ENCODE measurements around the gene CELSR1.
"Not testable (repeated sequence)": the region's sequence is repeated elsewhere in the genome, so short reads cannot be mapped to it uniquely, and the experiment has no call there.

The CELSR1 gene

DNA sequence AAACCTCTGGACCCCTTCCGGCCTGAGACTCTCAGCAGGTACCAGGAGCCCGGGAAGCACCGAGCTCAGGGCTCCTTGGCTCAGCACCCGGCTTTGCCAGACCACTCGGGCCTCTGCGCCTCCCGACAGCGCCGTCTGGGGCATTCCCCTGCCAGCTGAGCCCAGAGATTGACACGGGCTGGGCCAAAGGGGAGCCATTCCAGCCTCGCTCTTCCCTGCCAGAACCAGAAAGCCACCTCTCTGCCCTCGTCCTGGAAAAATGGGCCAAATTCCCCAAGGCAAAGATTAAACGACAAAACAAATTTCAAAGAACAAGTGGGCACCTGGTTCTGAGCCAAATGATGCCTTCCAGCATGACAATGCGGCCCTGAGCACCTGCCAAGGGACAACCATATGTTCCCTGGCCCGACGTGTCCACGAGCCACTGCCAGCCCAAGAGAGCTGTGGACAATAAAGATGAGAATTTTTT lies 59.3 kb downstream of the CELSR1 start:
- no peak for DNase-seq

DNA sequence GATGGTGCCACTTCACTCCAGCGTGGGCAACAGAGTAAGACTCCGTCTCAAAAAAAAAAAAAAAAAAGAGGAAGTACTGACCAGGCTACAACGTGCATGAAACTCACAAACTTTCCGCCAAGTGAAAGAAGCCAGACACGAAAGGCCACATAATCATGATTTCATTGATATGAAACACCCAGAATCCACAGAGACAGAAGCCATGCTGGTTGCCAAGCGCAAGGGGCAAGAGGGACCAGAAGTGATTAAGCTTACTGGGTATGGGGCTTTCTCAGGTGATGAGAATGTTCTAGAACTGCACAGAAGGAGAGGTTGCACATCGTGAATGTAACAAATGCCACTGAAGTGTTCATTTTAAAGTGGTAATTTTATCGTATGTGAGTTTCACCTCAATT lies 60.9 kb downstream of the CELSR1 start:
- DNase-seq, result no peak

DNA sequence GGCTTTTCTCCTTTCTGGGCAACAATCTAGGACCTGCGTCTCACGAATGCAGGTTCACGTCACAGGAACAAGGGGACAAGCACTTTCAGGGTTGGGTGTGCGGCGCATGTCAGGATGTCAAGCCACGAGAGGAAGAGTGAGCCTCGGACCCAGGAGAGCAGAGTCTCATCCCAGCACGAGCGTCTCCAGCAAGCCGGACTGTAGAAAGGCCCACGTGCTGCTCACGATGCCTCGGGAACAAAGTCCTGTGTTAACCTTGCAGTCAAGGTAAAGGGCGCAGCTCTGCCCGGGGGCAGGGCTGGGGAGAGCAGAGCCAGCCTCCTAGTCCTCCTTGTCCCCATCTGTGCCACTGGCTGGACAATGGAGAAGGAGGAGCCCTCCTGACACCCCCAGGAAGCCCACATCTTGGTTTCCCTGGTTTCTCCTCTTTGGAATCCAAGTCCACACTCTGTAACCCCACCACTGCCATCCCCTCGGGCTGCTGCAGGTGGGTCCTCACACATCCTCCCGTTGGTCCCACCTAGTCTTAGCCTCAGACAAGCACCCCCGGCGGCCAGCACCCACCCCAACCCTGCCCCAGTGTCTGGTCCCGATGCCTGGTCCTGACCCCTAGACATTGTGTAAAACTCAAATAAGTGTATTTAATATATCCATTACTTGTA lies 63.4 kb downstream of the CELSR1 start:
- no peak for DNase-seq

DNA sequence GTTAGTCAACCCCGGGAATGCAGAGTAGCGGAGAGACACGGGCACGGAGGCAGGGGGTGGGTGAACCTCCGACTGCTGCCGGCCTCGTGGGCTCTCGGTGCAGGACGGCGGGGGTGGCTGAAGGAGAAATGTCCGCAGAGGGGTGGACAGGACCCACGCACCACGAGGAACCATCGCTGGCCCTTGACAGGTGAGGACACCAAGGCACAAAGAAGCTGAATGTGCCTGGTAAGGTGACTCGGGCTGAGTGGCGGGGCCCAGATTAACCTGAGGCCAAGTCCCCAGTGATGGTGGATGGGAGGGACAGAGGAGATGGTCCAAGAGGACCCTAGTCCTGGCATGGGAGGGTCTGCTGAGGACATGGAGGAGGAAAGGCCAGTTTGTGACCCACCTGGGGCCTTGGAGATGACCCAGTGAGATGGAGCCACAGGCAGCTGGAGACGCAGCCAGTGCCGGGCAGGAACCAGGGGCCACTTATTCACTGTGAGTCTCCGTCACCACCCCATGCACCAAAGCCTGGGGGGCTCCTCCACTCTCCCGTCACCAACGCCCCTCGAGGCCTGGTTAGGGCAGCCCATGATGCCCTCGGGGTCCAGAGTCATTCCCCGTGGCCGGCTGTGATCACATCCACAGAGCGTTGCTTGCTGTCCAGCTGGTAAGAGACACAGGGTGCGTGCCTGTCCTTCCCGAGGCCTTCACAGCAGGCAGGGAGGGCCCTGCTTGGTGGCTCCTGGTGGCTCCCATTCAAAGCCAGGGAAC lies 64.2 kb downstream of the CELSR1 start:
- no peak for DNase-seq

DNA sequence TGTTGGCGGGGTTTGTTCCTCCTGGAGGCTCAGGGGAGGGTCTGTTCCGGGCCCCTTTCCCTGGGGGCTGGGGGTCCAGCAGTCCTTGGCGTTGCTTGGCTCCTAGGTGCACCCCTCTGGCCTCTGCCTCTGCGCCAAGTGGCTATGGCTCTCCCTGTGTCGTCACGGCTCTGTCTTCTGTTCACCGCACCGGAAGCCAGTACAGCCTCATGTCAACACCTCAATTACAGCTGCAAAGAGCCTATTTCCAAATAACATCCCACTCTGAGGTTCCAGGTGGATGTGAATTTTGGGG lies 64.8 kb downstream of the CELSR1 start:
- DNase-seq, result no peak

DNA sequence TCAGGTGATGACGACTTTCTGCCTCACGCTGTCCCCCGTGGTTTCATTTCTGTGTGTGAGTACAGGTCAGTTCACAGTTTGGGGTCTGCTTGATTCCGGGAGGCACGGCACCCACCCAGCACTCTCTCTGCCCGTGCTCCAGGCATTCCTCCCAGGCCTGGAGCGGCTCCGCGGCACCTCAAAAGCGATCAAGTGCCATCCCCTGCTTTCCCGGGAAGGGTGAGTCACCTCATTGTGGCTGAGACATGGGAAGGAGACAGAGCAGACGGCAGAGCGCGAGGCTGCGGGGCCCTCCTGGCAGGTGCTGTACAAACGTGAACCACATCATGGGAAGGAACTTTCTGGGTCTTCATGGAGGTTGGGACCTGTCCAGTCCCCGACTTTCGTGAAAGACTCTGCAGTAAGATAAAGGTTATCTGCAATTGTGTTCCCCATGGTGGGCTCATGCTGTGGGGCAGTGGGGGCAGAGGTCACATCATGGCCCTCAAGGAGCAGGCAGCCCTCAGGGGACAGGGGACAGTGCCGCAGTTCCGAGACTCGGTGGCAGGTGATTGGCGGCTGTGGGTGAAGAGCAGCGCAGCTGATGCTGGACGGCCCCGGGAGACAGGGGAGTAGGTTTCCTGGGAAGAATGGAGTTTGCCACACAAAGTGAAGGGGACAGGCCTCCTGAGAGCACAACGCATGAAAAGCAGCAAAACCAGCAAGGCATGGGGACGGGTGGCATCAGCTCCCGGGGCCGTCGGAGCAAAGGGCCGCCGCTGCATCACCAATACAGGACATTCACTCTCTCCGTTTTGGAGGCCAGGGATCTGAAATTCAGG lies 65.3 kb downstream of the CELSR1 start:
- DNase-seq, result no peak

DNA sequence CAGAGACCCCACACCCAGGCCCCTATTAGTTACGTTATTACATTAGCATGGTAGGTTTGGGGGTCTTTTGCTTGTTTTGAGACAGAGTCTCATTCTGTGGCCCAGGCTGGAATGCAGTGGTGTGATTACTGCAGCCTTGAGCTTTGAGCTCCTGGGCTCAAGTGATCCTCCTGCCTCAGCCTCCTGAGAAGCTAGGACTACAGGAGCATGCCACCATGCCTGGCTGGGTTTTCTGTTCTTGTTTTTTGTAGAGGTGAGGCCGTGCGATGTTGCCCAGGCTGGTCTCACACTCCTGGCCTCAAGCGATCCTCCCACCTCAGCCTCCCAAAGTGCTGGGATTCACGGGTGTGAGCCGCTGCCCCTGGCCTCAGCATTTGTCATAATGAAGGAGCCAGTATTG lies 66.1 kb downstream of the CELSR1 start:
- DNase-seq, result not testable (repeated sequence)

DNA sequence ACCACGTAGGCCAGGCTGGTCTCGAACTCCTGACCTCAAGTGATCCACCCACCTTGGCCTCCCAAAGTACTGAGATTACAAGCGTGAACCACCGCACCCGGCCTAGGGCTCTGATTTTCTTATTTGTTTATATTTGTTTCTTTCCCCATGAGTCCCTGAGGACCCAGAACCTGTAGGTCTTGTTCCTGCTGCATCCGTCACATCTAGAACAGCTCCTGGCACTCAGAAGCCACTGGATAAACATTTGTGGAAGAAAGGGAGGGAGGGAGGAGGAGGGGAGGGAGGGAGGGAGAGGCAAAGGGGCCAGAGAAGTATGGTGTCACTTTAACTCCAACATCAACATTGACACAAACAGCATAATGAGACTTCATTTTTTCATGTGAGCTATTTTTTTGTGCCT lies 67.7 kb downstream of the CELSR1 start:
- peak; percentile 31 for DNase-seq

DNA sequence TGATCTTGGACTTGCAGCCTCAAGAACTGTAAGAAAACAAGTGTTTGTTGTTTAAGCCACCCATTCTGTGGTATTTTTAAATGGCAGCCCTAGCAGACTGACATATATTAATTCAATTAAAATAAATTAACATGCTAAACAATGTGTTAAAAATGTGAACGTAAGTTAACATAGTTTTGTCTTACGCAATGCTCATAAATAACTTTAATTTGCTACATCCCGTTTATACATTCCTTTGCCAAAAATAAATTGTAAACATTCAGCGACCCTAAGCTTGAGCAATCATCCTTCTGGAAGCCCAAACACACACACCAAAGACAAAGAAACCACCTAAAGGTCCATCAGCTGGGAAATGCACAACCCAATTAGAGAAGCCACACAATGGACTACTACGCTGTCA lies 70.4 kb downstream of the CELSR1 start:
- no peak for DNase-seq

DNA sequence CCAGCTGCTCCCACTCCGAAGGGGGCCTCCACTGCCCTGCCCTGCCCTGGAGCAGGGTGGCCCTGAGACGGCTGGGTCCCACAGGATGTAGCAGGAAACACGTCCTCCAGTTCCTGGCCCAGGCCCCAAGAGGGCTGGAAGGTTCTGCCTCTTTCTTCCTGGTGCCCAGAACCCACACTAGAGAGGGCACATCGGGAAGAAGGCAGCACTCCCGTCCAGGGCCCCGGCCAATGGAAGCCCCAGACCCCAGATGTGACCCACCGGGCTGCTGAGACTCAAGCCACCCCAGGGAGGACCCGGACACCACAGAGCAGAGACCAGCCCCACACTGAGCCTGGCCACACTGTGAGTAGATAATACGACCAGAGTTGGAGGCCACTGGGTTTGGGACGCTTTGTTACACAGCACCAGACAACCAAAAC lies 71.2 kb downstream of the CELSR1 start:
- DNase-seq, result no peak

DNA sequence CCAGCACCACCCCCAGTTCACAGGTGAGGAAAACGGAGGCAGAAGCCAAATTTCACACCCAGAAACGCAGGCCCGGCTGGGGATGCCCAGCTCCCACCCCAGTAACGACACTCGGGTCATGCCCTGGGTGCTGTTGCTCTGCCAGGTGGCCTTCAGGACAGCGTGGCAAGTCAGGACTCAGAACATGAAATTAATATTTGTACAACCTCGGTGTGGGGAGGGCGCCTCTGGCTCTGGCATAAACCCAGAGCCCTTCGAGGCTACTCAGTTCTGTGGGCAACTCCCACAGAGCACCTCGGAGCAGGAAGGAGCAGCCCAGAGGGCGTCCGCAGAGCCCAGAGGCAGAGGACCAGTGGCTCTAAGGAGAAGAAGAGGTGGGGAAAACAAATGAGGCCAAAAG lies 71.6 kb downstream of the CELSR1 start:
- no peak for DNase-seq

DNA sequence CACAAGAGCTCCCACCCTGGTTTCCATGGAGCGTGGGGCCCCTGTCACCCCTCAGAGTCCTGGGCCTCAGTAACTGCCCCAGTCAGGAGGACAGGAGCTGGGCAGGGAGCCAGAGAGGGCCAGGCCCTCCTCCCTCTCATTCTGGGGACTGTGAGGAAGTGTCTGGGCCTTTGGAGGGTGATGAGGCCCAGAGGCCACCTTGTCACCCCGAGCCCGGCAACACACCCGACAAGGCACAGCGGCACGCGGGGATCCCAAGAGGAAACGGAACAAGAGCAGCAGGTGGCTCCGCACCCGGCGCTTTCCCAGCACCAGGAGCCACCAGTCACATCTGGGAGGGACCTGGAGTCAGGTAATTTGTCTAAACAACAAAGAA lies 72.1 kb downstream of the CELSR1 start:
- no peak for DNase-seq

DNA sequence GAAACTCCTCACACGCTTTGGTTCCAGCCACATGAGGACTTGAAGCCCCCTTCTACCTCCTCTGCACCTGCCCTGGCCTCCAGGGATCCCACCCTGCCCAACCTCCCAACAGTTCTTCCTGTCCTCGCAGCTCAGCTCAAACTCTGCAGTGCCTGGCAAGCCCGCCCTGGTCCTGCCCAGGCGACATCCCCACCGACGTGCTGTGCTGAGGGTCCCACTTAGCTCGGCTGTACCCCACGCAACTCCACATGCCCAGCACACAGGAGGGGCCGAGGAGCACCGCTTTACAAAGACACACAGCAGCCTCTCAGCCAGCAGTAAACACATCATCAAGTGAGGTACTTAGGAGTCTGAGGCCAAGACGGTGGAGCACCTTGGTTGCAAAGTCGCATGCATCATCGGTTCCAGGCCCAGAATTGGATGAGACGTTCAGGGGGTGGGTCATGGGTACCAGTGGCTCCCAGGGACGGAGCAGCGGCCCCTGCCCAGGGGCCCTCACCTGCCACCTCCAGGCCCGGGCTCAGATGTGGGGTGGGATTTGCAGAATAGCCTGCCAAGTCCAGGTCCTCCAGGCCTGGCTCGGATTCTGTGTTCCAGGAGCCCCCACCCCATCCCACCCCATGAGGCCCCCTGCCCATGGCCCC lies 72.6 kb downstream of the CELSR1 start:
- no peak for DNase-seq

DNA sequence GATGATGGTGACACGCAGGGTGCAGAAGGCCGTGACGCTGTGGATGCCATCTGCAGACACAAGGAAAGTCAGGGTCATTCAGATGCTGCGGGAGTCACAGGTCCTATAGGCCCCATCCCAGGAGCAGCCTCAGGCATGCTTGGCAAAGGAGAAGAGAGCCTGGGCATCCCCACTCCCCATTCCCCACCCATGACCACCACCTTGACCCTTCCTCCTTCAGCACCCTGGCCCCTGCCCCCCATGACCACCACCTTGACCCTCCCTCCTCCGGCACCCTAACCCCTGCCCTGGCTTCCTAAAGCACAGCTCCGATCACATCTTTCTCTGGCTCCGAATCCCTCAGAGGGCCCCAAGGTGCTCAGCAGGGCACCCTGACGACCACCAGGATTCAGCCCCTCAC lies 73.1 kb downstream of the CELSR1 start:
- DNase-seq, result no peak

DNA sequence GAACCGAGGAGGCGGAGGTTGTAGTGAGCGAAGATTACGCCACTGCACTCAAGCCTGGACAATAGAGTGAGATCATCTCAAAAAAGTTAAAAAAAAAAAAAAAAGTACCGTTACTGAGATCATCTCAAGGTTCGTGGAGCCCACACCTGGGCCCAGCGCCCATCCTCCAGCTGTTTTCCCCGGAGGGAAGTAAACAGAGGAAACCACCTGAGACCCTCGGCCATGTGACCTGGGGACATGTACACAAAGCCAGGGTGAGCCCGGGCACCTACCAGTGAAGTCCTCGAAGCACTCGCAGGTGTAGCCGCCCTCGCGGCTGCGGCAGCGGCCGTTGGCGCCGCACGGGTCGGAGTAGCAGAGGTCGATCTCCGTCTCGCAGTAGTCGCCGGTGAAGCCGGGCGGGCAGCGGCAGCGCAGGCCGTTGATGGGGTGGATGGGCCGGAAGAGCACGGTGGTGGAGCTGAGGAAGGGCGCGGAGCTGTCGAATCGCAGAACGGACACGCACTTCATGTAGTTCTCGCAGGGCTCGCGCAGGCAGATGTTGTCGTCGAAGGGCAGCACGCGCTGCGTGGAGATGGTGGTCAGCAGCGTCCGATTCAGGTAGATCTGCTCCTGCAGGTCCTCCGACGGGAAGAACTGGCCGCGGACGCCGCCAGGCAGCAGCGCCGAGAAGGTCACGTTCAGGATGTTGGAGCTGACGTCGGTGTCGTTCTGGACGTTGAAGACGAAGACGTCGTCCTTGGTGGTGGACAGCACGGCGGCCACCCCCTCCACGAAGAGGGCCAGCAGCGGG lies 73.8 kb downstream of the CELSR1 start:
- no peak for DNase-seq

DNA sequence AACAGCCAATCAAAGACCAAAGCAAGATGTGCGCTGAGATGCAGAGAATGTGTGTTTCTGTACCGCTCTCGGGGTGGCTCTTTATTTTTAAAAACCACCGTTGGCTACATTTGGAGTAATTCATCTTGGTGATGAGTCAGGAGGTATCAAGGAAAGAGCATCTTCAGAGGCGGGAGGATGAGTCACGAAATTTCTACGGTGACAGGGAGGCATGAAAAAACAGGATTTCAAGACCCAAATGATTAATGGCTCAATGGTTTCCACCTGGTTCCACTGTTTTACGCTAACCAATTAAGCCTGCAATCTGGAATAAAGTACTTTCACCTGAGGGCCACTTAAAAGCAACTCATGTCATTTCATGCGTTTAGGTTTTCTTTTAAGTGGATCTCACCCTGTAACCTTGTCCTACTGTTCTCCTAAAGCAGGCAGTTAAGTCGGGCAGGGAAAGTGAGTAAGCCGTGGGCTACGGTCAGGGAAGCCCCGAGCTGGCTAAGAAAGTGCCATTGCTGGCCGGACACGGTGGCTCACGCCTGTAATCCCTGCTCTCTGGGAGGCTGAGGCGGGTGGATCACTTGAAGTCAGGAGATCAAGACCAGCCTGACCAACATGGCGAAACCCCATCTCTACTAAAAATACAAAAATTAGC lies 74.6 kb downstream of the CELSR1 start:
- DNase-seq, result no peak

DNA sequence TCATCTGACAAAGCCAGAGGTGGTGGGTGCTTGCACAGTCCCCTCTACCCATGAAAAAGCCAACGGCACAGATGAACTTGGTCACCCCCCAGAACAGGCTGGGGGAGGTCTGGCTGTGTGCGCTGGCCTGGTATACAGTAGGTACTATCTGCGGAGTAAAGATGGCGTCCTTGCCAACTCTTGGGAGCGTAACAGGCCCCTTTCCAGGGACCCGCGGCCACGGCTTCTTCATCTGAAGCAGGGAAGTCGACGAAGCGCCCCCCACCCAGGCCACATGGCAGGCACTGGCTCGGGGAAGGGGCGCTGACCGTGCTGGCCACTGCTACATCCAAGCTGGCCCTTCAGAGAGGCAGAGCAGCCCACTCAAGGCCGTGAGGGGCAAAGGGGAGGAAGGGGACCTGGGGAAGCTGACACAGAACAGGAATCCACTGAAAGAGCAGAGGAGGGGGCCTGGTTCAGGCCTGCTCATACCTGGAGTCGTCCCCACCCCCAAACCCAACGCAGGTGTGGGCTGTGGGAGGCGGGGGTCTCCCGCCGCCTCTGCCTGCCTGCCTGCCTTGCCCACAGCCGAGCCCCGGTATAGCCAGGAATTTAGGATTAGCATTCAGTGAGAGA lies 75.7 kb downstream of the CELSR1 start:
- DNase-seq, result no peak

DNA sequence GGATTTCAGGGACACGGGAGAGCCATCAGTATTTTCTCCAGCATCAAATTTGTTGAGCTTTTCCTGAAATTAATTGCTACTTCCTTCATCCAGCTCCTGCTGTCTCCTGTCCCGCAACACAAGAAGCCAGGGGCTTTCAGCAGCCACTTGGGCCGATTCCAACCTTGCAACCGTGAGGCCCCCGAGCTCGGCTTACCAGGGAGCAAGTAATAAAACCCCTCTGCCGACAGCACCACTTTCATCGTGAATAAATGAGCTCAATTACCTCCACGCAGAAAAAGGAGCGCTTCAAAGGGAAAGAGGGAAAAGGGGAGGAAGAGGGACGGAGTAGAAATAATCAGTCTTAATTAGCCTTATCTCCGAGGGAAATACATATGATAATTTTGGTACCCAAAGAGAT lies 76.6 kb downstream of the CELSR1 start:
- no peak for DNase-seq

DNA sequence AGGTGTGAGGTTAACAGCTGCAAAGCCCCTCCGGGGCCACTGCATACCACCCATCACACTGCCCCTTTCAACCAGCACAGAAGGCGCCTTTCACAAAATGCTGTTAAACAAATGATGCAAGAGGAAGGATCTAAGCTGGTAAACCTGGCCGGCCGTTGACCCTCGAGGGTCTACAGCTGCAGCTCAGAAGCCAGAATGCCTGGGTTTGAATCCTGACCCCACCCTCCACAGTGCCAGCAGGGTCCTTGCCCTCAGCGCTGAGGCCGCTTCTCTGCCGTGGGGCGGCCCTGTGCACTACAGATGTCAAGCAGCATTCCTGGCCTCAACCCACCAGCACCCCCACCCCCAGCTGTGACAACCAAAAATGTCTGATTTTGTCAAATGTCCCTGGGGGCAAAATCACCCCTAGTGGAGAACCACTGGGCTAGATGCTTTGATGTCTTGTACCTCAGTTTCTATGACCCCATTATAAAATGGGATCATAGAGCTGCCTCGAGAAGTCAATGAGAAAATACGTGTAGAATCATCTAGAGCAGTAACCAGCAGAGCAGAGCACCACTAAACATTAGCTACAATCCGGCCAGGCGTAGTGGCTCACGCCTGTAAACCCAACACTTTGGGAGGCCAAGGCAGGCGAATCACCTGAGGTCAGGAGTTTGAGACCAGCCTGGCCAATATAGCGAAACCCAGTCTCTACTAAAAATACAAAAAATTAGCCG lies 77.9 kb downstream of the CELSR1 start:
- no peak for DNase-seq

DNA sequence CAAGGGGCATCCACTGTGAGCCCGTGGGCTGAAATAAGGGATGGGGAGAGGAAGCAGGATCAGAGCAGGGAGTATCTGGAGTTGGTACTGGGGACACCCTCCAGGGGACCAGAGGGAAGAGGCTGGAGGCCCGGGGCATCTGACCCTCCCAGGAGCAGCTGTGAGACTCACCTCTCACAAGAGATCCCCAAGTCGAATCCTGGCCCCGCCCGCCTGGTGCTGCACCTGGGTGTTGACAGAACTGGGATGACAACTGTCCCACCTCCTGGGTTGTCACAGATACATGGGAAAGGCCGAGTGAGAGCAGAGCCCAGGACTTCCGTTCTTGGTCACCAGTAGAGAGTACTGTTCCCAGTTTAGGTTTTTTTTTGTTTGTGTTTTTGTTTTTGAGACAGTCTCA lies 78.9 kb downstream of the CELSR1 start:
- no peak for DNase-seq

Data from DMS153 (cell line).